ENCODE measurements around the gene CD101. TPM values are rescaled to one million over a fixed set of nuclear protein-coding genes. Genes with fewer than 3 reads are reported as not detected.

Gene CD101
- total and polyA plus RNA-seq, 10 donors, result 1.0 to 15.9 (median 6.8) TPM

- 49 to 97% (median 91%) methylated on average over 1 of the region's 1 CpG for WGBS, 5 donors
- Histone ChIP-seq H3K4me3 (no peak overlapping the region), H3K36me3 (peaks cover 0 to 22% (median 0%) of the 10 kb centered on the region in 6 donors), H3K27me3 (replicated peaks in 1 of 7) (no peaks in the 10 kb centered on the region), H3K9me3 (peaks cover 0 to 2% (median 0%) of the 10 kb centered on the region in 8 donors), H3K27ac (no peak overlapping the region), H3K4me1 (no peaks in the 10 kb centered on the region)
- TF ChIP-seq POLR2A (IDR thresholded peaks at IDR 0.05), result no peak
- intact Hi-C loops (cut with DNase I; ENCODE audit: low total_unique reads), result no loop called here
- no peak for DNase-seq
These were observed 36.2 kb downstream of the CD101 start for GRCh38 chr1:117037802-117038201.

DNA sequence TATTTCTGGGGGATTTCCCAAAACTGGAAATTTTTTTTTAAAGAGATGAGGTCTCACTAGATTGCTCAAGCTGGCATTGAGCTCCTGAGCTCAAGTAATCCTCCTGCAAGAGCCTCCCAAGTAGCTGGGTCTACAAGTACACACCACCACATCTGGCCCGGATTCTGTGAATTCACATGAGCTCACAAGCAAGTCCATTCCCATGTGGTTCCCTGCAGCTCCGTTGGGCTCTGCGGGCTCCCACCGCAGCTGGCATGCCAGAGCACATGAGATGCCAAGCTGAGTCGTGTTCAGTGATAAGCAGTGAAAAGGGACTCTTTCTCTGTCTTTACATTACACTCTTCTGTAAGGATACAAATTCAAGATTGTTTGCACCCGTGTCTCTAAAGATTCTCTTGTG lies 36.7 kb downstream of the CD101 start:
- no peak for DNase-seq
- H3K27ac ChIP-seq, result no peak overlapping the region
- no peaks in the 10 kb centered on the region for H3K27me3 ChIP-seq (replicated peaks in 1 of 7)
- H3K9me3 ChIP-seq, result peaks cover 0 to 2% (median 0%) of the 10 kb centered on the region in 8 donors
- intact Hi-C loops (cut with DNase I; ENCODE audit: low total_unique reads), result no loop called here
- H3K4me3 ChIP-seq, result no peak overlapping the region
- H3K36me3 ChIP-seq, result peaks cover 0 to 22% (median 0%) of the 10 kb centered on the region in 6 donors
- WGBS, 5 donors, result 90 to 99% (median 93%) methylated on average over 6 of the region's 6 CpGs
- no peak for TF ChIP-seq POLR2AphosphoS5 (IDR thresholded peaks at IDR 0.05)
- TF ChIP-seq, protein P1, sequence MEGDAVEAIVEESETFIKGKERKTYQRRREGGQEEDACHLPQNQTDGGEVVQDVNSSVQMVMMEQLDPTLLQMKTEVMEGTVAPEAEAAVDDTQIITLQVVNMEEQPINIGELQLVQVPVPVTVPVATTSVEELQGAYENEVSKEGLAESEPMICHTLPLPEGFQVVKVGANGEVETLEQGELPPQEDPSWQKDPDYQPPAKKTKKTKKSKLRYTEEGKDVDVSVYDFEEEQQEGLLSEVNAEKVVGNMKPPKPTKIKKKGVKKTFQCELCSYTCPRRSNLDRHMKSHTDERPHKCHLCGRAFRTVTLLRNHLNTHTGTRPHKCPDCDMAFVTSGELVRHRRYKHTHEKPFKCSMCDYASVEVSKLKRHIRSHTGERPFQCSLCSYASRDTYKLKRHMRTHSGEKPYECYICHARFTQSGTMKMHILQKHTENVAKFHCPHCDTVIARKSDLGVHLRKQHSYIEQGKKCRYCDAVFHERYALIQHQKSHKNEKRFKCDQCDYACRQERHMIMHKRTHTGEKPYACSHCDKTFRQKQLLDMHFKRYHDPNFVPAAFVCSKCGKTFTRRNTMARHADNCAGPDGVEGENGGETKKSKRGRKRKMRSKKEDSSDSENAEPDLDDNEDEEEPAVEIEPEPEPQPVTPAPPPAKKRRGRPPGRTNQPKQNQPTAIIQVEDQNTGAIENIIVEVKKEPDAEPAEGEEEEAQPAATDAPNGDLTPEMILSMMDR (IDR thresholded peaks at IDR 0.05 in 8 of 11, conservative IDR thresholded peaks at IDR 0.05 in 3 of 11), result no peak
- no peaks in the 10 kb centered on the region for H3K4me1 ChIP-seq

- peaks cover 5 to 17% (median 10%) of the 10 kb centered on the region in 6 donors for H3K4me1 ChIP-seq
- no peaks in the 10 kb centered on the region for H3K27me3 ChIP-seq (replicated peaks in 1 of 7)
- H3K27ac ChIP-seq, result no peak overlapping the region
- peaks cover 0 to 6% (median 0%) of the 10 kb centered on the region in 8 donors for H3K9me3 ChIP-seq
- 93 to 100% (median 97%) methylated on average over 1 of the region's 1 CpG for WGBS, 5 donors
- DNase-seq, result no peak
- intact Hi-C loops (cut with DNase I; ENCODE audit: low total_unique reads), result no loop called here
- H3K36me3 ChIP-seq, result no peaks in the 10 kb centered on the region
- H3K4me3 ChIP-seq, result no peak overlapping the region
- TF ChIP-seq, protein P1 (IDR thresholded peaks at IDR 0.05 in 8 of 11, conservative IDR thresholded peaks at IDR 0.05 in 3 of 11), result no peak
- no peak for TF ChIP-seq POLR2A (IDR thresholded peaks at IDR 0.05)
- no peak for TF ChIP-seq POLR2AphosphoS5 (IDR thresholded peaks at IDR 0.05)
These were observed 42.7 kb downstream of the CD101 start for GRCh38 chr1:117044217-117044616.

GRCh38 chr1:117045644-117046043 lies 44.1 kb downstream of the CD101 start:
- peaks cover 0 to 6% (median 0%) of the 10 kb centered on the region in 8 donors for H3K9me3 ChIP-seq
- no peak overlapping the region for H3K27ac ChIP-seq
- intact Hi-C loops (cut with DNase I; ENCODE audit: low total_unique reads), result no loop called here
- no peak for DNase-seq
- 63 to 82% (median 68%) methylated on average over 2 of the region's 2 CpGs for WGBS, 5 donors
- peaks cover 8 to 31% (median 23%) of the 10 kb centered on the region in 6 donors for H3K4me1 ChIP-seq
- TF ChIP-seq POLR2A (IDR thresholded peaks at IDR 0.05) (no peak), POLR2AphosphoS5 (IDR thresholded peaks at IDR 0.05) (no peak)
- TF ChIP-seq, protein P1 (IDR thresholded peaks at IDR 0.05 in 8 of 11, conservative IDR thresholded peaks at IDR 0.05 in 3 of 11), result no peak
- H3K4me3 ChIP-seq, result no peak overlapping the region
- no peaks in the 10 kb centered on the region for H3K36me3 ChIP-seq
- no peaks in the 10 kb centered on the region for H3K27me3 ChIP-seq (replicated peaks in 1 of 7)

DNA sequence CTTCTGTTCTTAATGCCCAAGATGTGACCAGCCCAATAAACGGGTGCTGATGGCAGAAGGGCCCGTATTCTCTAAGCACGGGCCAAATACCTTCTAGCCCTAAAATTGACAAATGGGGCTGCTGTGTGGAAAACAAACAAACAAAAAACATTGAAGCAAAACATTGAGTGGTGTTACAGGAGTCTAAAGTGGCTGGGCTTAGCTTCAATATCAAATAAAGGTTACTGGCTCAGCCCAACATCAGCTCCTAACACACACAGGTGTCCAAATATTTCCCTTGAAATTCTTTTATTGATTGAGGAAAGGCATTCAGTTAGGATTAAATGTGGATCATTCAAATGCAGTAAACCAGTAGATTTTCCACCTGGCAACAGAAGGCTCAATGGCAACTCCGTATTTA lies 45.2 kb downstream of the CD101 start:
- no peak overlapping the region for H3K4me3 ChIP-seq
- intact Hi-C loops (cut with DNase I; ENCODE audit: low total_unique reads), result no loop called here
- DNase-seq, result no peak
- 85 to 95% (median 92%) methylated on average over 4 of the region's 4 CpGs for WGBS, 5 donors
- no peak overlapping the region for H3K27ac ChIP-seq
- H3K36me3 ChIP-seq, result no peaks in the 10 kb centered on the region
- TF ChIP-seq POLR2AphosphoS5 (IDR thresholded peaks at IDR 0.05) (no peak), POLR2A (IDR thresholded peaks at IDR 0.05) (no peak)
- TF ChIP-seq, protein P1 (IDR thresholded peaks at IDR 0.05 in 8 of 11, conservative IDR thresholded peaks at IDR 0.05 in 3 of 11), result no peak
- no peaks in the 10 kb centered on the region for H3K27me3 ChIP-seq (replicated peaks in 1 of 7)
- peaks cover 17 to 42% (median 34%) of the 10 kb centered on the region in 6 donors for H3K4me1 ChIP-seq
- peaks cover 0 to 4% (median 0%) of the 10 kb centered on the region in 8 donors for H3K9me3 ChIP-seq

All from spleen (tissue), 11 donors.